Hepatocyte (in vitro differentiated cells): ENCODE data around the gene MMD. TPM values are rescaled to one million over a fixed set of nuclear protein-coding genes. Genes with fewer than 3 reads are reported as not detected.

ENCODE experiments used
- DNase-seq: peaks from one replicate; pipeline ENCODE4 v3.0.0-alpha.2; 2016; ENCODE audit warnings: low spot score
- H2AFZ ChIP-seq: fragments of 200-600 bp; sonication (generic); 2 replicates; pipeline ENCODE4 v1.6.0; 2016; ENCODE audit warnings: antibody characterized with exemption, mild to moderate bottlenecking
- H3K27ac ChIP-seq: fragments of 200-600 bp; sonication (generic); 2 replicates; pipeline ENCODE4 v1.5.1; 2016; ENCODE audit warnings: mild to moderate bottlenecking
- H3K27me3 ChIP-seq: fragments of 200-600 bp; sonication (generic); 2 replicates; pipeline ENCODE4 v1.6.1; 2016
- H3K36me3 ChIP-seq: fragments of 200-600 bp; sonication (generic); replicated peaks from 2 replicates; pipeline ENCODE4 v1.5.1; 2016; ENCODE audit warnings: low read depth; ENCODE audit not compliant: insufficient read depth
- H3K4me1 ChIP-seq: fragments of 200-600 bp; sonication (generic); 2 replicates; pipeline ENCODE4 v1.5.1; 2016; ENCODE audit warnings: mild to moderate bottlenecking, moderate library complexity; ENCODE audit not compliant: insufficient read depth
- H3K4me2 ChIP-seq: fragments of 200-600 bp; sonication (generic); 2 replicates; pipeline ENCODE4 v1.6.0; 2016
- H3K4me3 ChIP-seq: fragments of 200-600 bp; sonication (generic); 2 replicates; pipeline ENCODE4 v1.5.1; 2016; ENCODE audit warnings: mild to moderate bottlenecking
- H3K79me2 ChIP-seq: fragments of 200-600 bp; sonication (generic); 2 replicates; pipeline ENCODE4 v1.6.0; 2017; ENCODE audit warnings: mild to moderate bottlenecking
- H3K9me2 ChIP-seq: fragments of 200-600 bp; sonication (generic); replicated peaks from 2 replicates; pipeline ENCODE4 v1.6.0; 2017; ENCODE audit warnings: mild to moderate bottlenecking; ENCODE audit not compliant: insufficient read depth
- H3K9me3 ChIP-seq: fragments of 200-600 bp; sonication (generic); 2 replicates; pipeline ENCODE4 v1.5.1; 2016; ENCODE audit warnings: low read depth, mild to moderate bottlenecking
- H4K20me1 ChIP-seq: fragments of 200-600 bp; sonication (generic); 2 replicates; pipeline ENCODE4 v1.6.0; 2016; ENCODE audit warnings: mild to moderate bottlenecking; ENCODE audit not compliant: insufficient read depth, poor library complexity, severe bottlenecking
- CTCF ChIP-seq: fragments of 200-600 bp; sonication (generic); IDR thresholded peaks from 2 replicates; pipeline ENCODE4 v1.5.1; 2016; ENCODE audit warnings: antibody characterized with exemption, mild to moderate bottlenecking; ENCODE audit not compliant: poor library complexity
- EZH2 ChIP-seq: fragments of 200-600 bp; sonication (generic); IDR thresholded peaks from 2 replicates; pipeline ENCODE4 v1.6.1; 2016; ENCODE audit warnings: antibody characterized with exemption, mild to moderate bottlenecking, borderline replicate concordance
- EZH2phosphoT487 ChIP-seq: fragments of 200-600 bp; sonication (generic); IDR thresholded peaks from one replicate; pipeline ENCODE4 v1.6.1; 2018; ENCODE audit warnings: antibody characterized with exemption, mild to moderate bottlenecking, low read depth, moderate library complexity; ENCODE audit not compliant: unreplicated experiment, severe bottlenecking
- WGBS: methylation state at CpG from one replicate; pipeline ENCODE4 v1.1.6; 2016; ENCODE audit warnings: low lambda C conversion rate; ENCODE audit errors: missing lambda C conversion rate; 5-methylcytosine and 5-hydroxymethylcytosine counted together
- polyA plus RNA-seq: library from polyadenylated mRNA; unstranded; fragments of >200 nt; fragmentation: Nextera tagmentation; extraction: Ambion mirVana; gene quantifications from 2 replicates; pipeline ENCODE4 v1.2.1, GENCODE V29; 2016
- total RNA-seq: library from RNA; depleted of rRNA; stranded (reverse); fragments of >200 nt; gene quantifications from 2 replicates; pipeline ENCODE4 v1.2.3, GENCODE V29; 2014

The MMD gene
- total and polyA plus RNA-seq, 2 experiments from 2014 or later: 26.9 to 29.5 TPM

- no peaks in the 10 kb centered on the region for H3K9me3 ChIP-seq
- no peak overlapping the region for H3K4me2 ChIP-seq
- no peak overlapping the region for H2AFZ ChIP-seq
- no peaks in the 10 kb centered on the region for H3K9me2 ChIP-seq
- H3K27me3 ChIP-seq: no peaks in the 10 kb centered on the region
- WGBS: 80% methylated on average over 4 of the region's 4 CpGs
- peaks cover 5% of the 10 kb centered on the region for H3K4me1 ChIP-seq
- H4K20me1 ChIP-seq: no peaks in the 10 kb centered on the region
- TF ChIP-seq EZH2phosphoT487: no peak
- TF ChIP-seq CTCF: no peak
- no peak for TF ChIP-seq EZH2
- no peak for DNase-seq
- no peaks in the 10 kb centered on the region for H3K79me2 ChIP-seq
- H3K27ac ChIP-seq: no peak overlapping the region
- H3K4me3 ChIP-seq: no peak overlapping the region
- H3K36me3 ChIP-seq: no peaks in the 10 kb centered on the region
Observed at GRCh38 chr17:55402374-55402773, 19.3 kb downstream of the MMD start.

GRCh38 chr17:55398689-55399088 is 22.9 kb downstream of the MMD start:
- TF ChIP-seq EZH2 (no peak), CTCF (no peak), EZH2phosphoT487 (no peak)
- H3K9me3 ChIP-seq: no peaks in the 10 kb centered on the region
- no peak overlapping the region for H3K27ac ChIP-seq
- no peak overlapping the region for H3K4me2 ChIP-seq
- H3K27me3 ChIP-seq: no peaks in the 10 kb centered on the region
- peaks cover 17% of the 10 kb centered on the region for H3K4me1 ChIP-seq
- no peaks in the 10 kb centered on the region for H3K36me3 ChIP-seq
- no peak overlapping the region for H2AFZ ChIP-seq
- 82% methylated on average over 5 of the region's 5 CpGs for WGBS
- DNase-seq: peak; percentile 12
- no peak overlapping the region for H3K4me3 ChIP-seq
- H3K79me2 ChIP-seq: no peaks in the 10 kb centered on the region
- no peaks in the 10 kb centered on the region for H4K20me1 ChIP-seq
- H3K9me2 ChIP-seq: no peaks in the 10 kb centered on the region

- Histone ChIP-seq H3K4me2 (no peak overlapping the region), H3K27me3 (no peaks in the 10 kb centered on the region), H2AFZ (no peak overlapping the region), H3K27ac (peak overlapping the region; percentile 74), H3K9me3 (no peaks in the 10 kb centered on the region), H3K4me3 (no peak overlapping the region), H3K9me2 (no peaks in the 10 kb centered on the region), H3K36me3 (no peaks in the 10 kb centered on the region), H3K79me2 (no peaks in the 10 kb centered on the region), H4K20me1 (no peaks in the 10 kb centered on the region), H3K4me1 (peaks cover 17% of the 10 kb centered on the region)
- TF ChIP-seq CTCF: no peak
- no peak for TF ChIP-seq EZH2
- no peak for TF ChIP-seq EZH2phosphoT487
- no peak for DNase-seq
- WGBS: 94% methylated on average over 5 of the region's 5 CpGs
Observed at GRCh38 chr17:55395803-55396505, 25.7 kb downstream of the MMD start.
